ENCODE data around the gene CLDN3.

GRCh38 chr7:73758581-73759138, 11.4 kb downstream of the CLDN3 start:
- TF ChIP-seq, protein P1, sequence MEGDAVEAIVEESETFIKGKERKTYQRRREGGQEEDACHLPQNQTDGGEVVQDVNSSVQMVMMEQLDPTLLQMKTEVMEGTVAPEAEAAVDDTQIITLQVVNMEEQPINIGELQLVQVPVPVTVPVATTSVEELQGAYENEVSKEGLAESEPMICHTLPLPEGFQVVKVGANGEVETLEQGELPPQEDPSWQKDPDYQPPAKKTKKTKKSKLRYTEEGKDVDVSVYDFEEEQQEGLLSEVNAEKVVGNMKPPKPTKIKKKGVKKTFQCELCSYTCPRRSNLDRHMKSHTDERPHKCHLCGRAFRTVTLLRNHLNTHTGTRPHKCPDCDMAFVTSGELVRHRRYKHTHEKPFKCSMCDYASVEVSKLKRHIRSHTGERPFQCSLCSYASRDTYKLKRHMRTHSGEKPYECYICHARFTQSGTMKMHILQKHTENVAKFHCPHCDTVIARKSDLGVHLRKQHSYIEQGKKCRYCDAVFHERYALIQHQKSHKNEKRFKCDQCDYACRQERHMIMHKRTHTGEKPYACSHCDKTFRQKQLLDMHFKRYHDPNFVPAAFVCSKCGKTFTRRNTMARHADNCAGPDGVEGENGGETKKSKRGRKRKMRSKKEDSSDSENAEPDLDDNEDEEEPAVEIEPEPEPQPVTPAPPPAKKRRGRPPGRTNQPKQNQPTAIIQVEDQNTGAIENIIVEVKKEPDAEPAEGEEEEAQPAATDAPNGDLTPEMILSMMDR (conservative IDR thresholded peaks at IDR 0.05; ENCODE audit: low read depth, low read length) = no peak
- no peak for TF ChIP-seq EZH2 (IDR thresholded peaks at IDR 0.05; ENCODE audit: low read length, unreplicated experiment)
